ENCODE measurements around the gene AQP5. TPM values are rescaled to one million over a fixed set of nuclear protein-coding genes. Genes with fewer than 3 reads are reported as not detected.

AQP5 gene
- total RNA-seq, 2 donors from 2014 or later: 0.42 to 0.54 TPM

DNA sequence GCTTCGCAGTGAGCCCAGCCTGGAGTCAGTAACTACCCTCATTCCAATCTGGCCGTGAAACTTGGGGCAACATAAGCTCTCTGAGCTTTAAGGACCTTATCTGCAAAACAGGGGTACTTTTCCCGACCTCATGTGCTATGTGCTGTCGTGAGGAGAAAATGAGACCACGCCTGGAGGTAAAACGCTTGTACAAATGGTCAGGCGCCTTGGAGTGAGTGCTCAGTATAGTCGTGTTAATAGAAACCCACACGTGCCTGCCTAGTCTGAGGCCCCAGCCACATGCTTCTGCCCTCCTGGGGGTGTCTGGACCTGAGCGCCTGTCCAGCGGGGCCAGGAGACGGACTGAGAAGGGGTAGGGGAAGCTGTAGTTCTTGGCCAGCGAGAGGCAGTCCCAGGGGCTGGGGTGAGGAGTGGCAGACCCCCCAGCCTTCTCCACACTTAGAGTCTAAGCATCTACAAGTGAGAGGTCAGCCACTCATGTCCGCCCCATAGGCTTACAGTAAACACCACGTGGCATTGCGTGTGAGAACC, 4.9 kb downstream of the AQP5 start:
- Histone ChIP-seq H3K9me3 (no peaks in the 10 kb centered on the region), H3K4me1 (ENCODE audit: control insufficient read depth in 1 of 2, low read depth in 2 of 2) (peaks cover 5 to 17% of the 10 kb centered on the region in 2 donors), H3K27me3 (replicated peaks; ENCODE audit: insufficient read depth) (no peaks in the 10 kb centered on the region), H3K4me3 (no peak overlapping the region), H3K27ac (no peak overlapping the region), H3K36me3 (no peaks in the 10 kb centered on the region)
- no peak for DNase-seq (ENCODE audit: low spot score)
- no peak for TF ChIP-seq CTCF (IDR thresholded peaks at IDR 0.05)
- ATAC-seq (ENCODE audit: insufficient number of reproducible peaks, low FRiP score, low read depth): no peak

GRCh38 chr12:49967042-49967776, 5.5 kb downstream of the AQP5 start:
- TF ChIP-seq CTCF (IDR thresholded peaks at IDR 0.05): peak; percentile 84
- peak overlapping the region; percentile 54 for H3K4me3 ChIP-seq
- no peak overlapping the region for H3K27ac ChIP-seq
- H3K4me1 ChIP-seq (ENCODE audit: control insufficient read depth in 1 of 2, low read depth in 2 of 2): peaks cover 5 to 15% of the 10 kb centered on the region in 2 donors
- H3K9me3 ChIP-seq: no peaks in the 10 kb centered on the region
- DNase-seq (ENCODE audit: low spot score) (peak; percentile 66), ATAC-seq (ENCODE audit: insufficient number of reproducible peaks, low FRiP score, low read depth) (no peak)
- no peaks in the 10 kb centered on the region for H3K27me3 ChIP-seq (replicated peaks; ENCODE audit: insufficient read depth)
- H3K36me3 ChIP-seq: no peaks in the 10 kb centered on the region

DNA sequence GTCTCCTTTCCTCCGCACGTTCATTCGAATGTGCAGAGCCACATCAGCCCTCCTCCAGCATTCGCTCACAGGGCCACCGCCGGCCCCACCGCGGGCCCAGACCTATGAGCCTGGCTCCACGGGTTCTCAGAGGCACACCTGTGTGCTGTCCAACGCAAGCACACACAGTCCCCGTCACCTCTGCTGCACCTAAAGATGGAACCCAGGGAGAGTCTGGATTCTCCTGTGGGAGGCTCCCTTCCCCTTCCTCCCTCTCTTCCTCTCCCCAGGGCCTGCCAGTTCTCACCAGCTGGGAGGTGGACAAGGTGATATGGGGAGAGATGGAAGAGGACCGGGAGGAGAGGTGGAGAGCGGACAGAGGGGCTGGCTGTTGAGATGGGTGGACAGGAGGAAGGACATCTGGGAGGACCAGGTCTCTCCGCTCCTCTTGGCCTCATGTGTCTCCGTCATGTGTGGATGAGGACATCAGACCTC, 6.1 kb downstream of the AQP5 start:
- peak overlapping the region; percentile 54 for H3K4me3 ChIP-seq
- no peak overlapping the region for H3K27ac ChIP-seq
- no peaks in the 10 kb centered on the region for H3K9me3 ChIP-seq
- H3K36me3 ChIP-seq: no peaks in the 10 kb centered on the region
- TF ChIP-seq CTCF (IDR thresholded peaks at IDR 0.05): no peak
- no peak for ATAC-seq (ENCODE audit: insufficient number of reproducible peaks, low FRiP score, low read depth)
- H3K27me3 ChIP-seq (replicated peaks; ENCODE audit: insufficient read depth): no peaks in the 10 kb centered on the region
- no peak for DNase-seq (ENCODE audit: low spot score)
- H3K4me1 ChIP-seq (ENCODE audit: control insufficient read depth in 1 of 2, low read depth in 2 of 2): peaks cover under 1 to 11% of the 10 kb centered on the region in 2 donors

- no peak overlapping the region for H3K27ac ChIP-seq
- H3K9me3 ChIP-seq: no peaks in the 10 kb centered on the region
- TF ChIP-seq CTCF (IDR thresholded peaks at IDR 0.05): no peak
- H3K36me3 ChIP-seq: no peaks in the 10 kb centered on the region
- no peak for ATAC-seq (ENCODE audit: insufficient number of reproducible peaks, low FRiP score, low read depth)
- no peak for DNase-seq (ENCODE audit: low spot score)
- H3K4me3 ChIP-seq: no peak overlapping the region
- H3K27me3 ChIP-seq (replicated peaks; ENCODE audit: insufficient read depth): no peaks in the 10 kb centered on the region
- peaks cover 0 to 17% of the 10 kb centered on the region in 2 donors for H3K4me1 ChIP-seq (ENCODE audit: control insufficient read depth in 1 of 2, low read depth in 2 of 2)
These were observed 6.8 kb downstream of the AQP5 start for GRCh38 chr12:49968471-49968870.

DNA sequence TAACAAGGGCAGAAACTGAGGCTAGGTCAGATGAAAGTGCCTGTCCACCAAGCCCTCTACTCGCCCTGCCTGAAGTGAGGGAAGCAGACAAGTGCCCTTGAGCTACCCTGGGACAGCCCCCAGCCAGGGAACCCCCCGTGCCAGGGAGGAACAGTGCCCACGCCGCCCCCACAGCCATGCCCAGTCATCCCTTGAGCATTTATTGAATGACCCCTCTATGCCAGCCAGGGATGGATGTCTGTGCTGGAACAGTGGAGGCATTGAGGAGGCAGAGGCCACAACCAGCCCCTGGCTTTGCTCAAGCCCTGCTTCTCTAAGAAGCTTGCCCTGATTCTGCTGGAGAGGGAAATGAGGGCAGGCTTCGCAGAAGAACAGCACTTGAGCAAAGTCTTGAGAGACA, 7.4 kb downstream of the AQP5 start:
- DNase-seq (ENCODE audit: low spot score) (no peak), ATAC-seq (ENCODE audit: insufficient number of reproducible peaks, low FRiP score, low read depth) (no peak)
- no peak for TF ChIP-seq CTCF (IDR thresholded peaks at IDR 0.05)
- no peaks in the 10 kb centered on the region for H3K36me3 ChIP-seq
- H3K4me1 ChIP-seq (ENCODE audit: control insufficient read depth in 1 of 2, low read depth in 2 of 2): peaks cover 0 to 18% of the 10 kb centered on the region in 2 donors
- no peaks in the 10 kb centered on the region for H3K9me3 ChIP-seq
- no peak overlapping the region for H3K4me3 ChIP-seq
- no peak overlapping the region for H3K27ac ChIP-seq
- no peaks in the 10 kb centered on the region for H3K27me3 ChIP-seq (replicated peaks; ENCODE audit: insufficient read depth)

Measured in thoracic aorta (tissue), 2 donors.